Cardiac septum (tissue), 1 donor: ENCODE data around the gene PLCL1. TPM values are rescaled to one million over a fixed set of nuclear protein-coding genes. Genes with fewer than 3 reads are reported as not detected.

Experiments
- DNase-seq: peaks from one replicate; pipeline ENCODE4 v3.0.0-alpha.2; 2020; ENCODE audit warnings: low spot score
- intact Hi-C: fragments of 100-400 bp; cut with DNase I; formaldehyde crosslinking; loops from one replicate; pipeline ENCODE4 v1.14.0; 2022
- total RNA-seq: library from RNA; stranded (reverse); fragmentation: NEBNext Ultra II Directional; extraction: Animal tissue kit (Norgen Biotek cat#: 25700); gene quantifications from one replicate; pipeline ENCODE4 v1.2.1, GENCODE V29; 2021
- donor health status: DM: no; HTN: no; CAD: no.

Gene PLCL1
- total RNA-seq, 1 donor from 2014 or later, result 82.5 TPM

- intact Hi-C loops, result no loop called here
- DNase-seq, result no peak
Measured at GRCh38 chr2:197877038-197877437, 72.6 kb downstream of the PLCL1 start.

DNA sequence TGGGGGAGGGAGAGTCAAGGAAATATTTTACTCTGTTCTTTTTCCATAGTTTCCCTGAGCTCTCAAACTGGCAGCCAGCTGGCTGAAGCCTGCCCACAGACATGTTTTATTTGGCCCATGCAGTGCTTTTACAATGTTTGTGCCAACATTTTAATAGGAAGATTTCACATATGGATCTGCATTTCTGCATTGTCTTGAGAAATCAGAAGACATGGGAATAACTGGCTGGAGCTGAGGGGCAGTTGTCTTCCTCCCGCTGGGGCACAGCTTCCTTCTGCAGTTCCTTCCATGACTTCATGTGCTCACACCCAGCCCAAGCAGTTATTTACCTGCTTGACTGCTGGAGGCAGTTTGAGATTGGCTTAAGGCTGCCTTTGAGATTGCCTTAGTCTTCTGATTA is 74.4 kb downstream of the PLCL1 start:
- DNase-seq, result no peak
- intact Hi-C loops, result no loop called here

DNA sequence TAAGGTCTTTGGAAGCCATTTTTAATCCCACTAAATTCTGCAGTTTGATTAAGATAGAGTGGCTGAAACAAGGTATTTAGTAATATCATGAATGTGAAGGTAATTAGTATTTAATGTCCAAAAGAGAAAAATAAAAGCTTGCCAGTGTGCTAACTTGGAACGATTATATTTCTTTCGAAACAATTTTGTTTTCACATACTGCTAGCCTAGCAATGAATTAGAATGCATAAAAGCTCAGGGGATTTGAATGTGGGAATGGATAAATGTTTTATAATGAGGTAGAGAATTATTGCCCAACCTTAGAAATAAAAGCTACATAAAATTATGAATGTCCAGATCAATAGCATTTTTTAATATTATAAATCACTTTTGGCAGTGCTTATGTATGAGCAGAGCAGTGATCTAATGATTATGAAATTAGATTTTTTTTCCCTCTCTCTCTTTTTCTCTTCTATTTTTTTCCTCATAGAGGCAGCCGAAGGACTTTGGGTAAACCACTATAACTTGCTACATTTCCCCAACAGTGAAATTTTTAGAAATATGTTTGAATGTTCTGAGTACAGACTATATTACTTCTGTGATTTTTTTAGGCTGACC is 75.5 kb downstream of the PLCL1 start:
- intact Hi-C loops, result loop anchor here (5.0 kb wide), 2 partner anchors 72 to 73 kb away; no protein-coding TSS in a partner anchor
- DNase-seq, result no peak

GRCh38 chr2:197883354-197884032 is 79.1 kb downstream of the PLCL1 start:
- intact Hi-C loops, result loop anchor here (5.0 kb wide), 2 partner anchors 69 to 76 kb away; no protein-coding TSS in a partner anchor
- no peak for DNase-seq

DNA sequence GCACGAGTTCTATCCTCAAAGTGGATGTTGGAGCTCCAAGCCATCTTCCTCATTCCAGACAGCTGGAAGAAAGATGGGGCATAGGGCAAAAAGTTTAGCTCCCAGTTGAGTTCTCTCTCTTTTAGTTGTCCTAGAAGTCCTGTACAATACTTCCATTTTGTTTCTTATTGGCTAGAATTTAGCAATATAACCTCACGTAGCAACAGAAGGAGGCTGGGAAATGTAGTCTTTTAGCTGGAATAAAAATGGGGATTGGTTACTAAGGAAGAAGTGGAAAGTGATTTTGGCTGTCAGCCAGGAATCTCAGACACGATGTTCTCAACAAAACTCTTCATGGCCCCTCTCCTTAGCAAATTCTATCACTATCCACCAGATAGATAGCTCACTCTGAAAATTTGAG is 79.9 kb downstream of the PLCL1 start:
- intact Hi-C loops, result loop anchor here (5.0 kb wide), 2 partner anchors 68 to 77 kb away; no protein-coding TSS in a partner anchor
- no peak for DNase-seq

- intact Hi-C loops, result no loop called here
Measured at GRCh38 chr2:197885126-197885525, 80.7 kb downstream of the PLCL1 start.

GRCh38 chr2:197885587-197885986 is 81.2 kb downstream of the PLCL1 start:
- no peak for DNase-seq
- intact Hi-C loops, result no loop called here

More at GRCh38 chr2:197885126-197885525, 80.7 kb downstream of the PLCL1 start:
- DNase-seq, result no peak

GRCh38 chr2:197888321-197888720 is 83.9 kb downstream of the PLCL1 start:
- intact Hi-C loops, result no loop called here
- DNase-seq, result no peak

DNA sequence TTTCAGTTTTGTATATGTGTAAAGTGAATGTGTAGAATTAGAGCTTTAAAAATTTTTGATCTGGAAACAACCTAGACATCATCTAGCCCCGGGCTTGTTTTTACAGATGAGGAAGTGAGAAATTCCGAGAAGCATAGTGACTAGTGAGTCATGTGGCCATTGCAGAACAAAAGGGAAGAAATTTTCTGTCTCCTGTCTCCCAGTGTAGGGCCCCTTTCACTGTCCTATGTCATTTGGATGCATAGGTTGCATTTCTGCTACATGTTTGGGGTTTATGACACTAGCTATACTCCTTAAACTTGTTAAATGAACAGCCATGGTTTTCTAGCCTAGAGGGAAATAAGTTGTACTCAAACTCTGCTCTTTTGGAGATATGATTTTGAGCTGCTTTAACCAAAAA is 84.6 kb downstream of the PLCL1 start:
- intact Hi-C loops, result no loop called here

GRCh38 chr2:197890168-197890567 is 85.8 kb downstream of the PLCL1 start:
- intact Hi-C loops, result no loop called here

More for the DNA sequence above, 84.6 kb downstream of the PLCL1 start:
- no peak for DNase-seq

DNA sequence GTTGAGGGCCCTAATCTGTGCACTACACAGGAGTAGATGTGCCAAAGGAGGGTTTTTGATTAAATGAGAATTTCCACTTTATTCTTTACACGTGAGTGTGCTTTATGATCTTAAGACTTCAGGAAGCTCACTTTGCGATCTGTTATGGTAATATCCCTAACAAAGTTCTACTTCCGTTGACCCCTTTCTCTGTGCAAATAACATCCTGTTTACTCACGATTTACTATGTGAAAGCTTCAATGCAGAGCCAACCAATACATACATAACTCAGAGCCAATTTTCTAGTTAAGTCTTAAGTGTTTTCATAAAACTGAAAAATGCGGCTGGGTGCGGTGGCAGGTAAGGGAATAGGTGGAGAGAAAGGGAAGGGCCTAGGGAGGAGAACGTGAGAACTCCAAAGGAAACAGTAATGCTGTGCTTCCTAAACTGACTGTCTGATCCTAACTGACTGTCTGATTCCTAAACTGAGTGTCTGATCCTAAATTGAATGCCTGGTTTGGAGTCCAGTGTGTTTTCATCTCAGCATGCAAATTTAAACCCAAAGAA is 87.6 kb downstream of the PLCL1 start:
- intact Hi-C loops, result no loop called here
- DNase-seq, result no peak

More at GRCh38 chr2:197890168-197890567, 85.8 kb downstream of the PLCL1 start:
- no peak for DNase-seq

DNA sequence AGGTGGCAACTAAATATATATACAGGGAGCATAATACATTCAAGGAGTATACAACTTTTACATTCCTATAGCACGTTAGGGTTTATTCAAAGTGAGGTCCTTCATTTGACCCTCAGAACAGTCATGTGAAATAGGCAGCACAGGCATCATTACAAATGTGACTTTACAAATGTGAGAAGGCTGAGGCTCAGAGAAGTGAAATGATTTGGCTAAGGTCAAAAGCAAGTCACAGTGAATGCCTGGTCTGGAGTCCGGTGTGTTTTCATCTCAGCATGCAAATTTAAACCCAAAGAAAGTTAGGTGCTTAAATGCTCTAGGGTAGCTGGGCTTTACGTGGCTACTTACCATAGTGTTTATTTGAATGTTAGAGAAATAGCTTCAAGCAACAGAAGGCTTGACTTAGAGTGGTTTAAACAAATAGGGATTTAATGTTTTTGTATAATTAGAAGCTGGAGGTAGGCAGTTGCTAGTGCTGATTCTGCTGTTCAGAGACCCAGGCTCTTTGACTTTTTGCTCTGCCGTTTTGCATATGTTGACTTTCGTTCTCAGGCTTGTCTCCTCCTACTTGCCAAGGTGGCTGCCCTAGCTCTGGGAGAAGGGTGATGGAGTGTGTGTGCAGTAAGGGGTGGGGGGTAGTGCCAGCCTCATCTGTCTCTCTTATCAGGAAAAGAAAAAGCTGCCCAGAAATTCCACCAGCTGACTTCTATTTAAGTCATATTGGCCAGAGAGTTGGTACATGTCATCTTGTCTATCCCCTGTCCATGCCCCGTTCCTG is 89.2 kb downstream of the PLCL1 start:
- DNase-seq, result no peak
- intact Hi-C loops, result no loop called here

DNA sequence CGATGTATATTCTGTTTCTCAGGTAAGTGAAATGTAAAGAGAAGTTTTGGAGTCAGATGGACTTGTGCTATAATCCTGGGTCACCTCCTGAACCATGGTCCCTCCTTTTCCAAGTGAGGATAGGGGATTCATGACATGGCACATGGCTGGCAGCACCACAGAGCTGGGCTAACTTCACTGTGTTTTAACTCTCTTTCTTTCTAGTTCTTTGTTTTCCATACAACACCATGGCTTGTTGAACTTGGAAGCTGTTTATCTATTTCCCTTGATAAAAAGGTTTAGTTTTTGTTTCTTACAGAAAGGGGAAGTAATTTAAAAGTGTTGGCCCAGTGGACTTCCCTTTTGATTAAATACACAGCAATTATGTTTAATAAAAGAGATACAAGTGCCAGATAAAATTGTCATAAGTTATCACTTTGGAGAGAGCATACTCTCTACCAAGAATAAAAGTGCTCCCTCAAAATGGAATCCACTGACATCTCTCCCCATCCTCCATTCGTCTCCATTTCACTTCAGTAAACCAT is 90.4 kb downstream of the PLCL1 start:
- intact Hi-C loops, result no loop called here
- DNase-seq, result no peak

DNA sequence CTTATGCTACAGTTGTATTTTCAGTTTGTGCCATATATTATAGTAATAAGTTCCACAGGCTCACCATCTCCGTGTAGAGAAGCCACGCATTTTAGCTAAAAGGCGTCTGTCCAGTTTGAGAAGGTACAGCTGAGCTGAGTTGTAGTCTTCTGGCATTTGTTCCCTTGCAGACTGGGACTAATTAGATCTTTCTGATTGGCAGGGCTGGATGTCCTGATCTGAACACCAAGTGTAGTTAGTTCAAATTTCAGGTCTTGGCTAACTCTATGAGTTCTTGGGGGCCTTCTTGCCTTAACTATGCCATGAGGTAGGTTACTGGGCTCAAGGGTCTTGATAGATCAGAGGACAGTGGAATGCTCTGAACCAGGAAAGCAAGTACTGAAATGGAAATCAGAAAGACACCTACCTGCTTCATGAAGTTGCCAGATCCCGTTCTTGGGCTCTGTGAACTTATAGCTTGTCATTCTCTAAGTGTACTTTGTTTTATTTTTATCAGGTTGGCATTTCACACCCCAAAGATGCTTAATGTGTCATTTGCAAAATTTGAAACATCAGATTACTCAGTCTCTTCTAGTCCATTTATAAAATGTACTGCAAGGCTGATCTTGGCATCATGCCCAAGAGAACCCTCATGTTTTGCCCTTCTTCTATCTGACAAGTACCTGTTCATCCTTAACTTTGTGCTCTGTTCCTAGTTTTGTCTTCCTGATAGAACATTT is 93.7 kb downstream of the PLCL1 start:
- no peak for DNase-seq
- intact Hi-C loops, result no loop called here

- intact Hi-C loops, result no loop called here
Measured at GRCh38 chr2:197904446-197904845, 100.1 kb downstream of the PLCL1 start.

GRCh38 chr2:197908156-197908555 is 103.8 kb downstream of the PLCL1 start:
- DNase-seq, result no peak
- intact Hi-C loops, result no loop called here

More at GRCh38 chr2:197904446-197904845, 100.1 kb downstream of the PLCL1 start:
- DNase-seq, result no peak

DNA sequence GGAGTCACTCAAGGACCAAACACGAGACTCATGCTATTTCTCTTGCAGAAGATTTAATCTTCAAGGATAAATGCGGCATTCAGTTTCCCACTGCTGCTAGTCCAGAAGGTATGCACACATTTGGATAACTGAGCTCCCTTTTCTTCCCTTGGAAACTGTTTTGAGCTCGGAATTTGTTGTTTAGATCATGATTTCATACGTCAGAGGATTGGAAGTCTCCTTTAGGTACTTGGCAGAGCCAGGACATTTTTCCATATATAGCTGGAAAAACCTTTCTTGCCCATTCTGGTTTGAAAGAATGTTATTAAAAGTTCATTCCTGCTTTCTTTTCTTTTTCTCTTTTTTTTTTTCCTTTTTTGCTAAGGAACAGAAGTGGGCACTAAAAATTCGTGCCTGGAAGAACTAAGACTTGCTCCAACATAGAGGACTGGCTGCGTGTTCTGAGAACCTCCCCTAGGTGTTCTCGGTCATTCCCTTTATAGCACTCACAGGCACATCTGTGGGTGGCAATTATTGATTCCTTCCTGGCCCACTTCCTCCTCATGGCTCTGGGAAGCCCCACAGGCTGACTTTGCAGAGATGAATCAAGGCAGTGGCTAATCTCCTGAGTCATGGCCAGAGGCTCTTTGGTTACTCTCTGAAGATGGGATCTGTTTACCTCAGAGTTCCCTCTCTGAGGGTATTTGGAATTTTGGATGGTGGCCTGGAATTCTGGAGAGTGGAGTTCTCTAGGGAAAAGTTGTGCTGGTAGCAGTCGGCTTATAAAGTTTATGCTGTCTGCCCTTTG is 104.8 kb downstream of the PLCL1 start:
- intact Hi-C loops, result no loop called here
- DNase-seq, result no peak

- no peak for DNase-seq
- intact Hi-C loops, result no loop called here
Measured at GRCh38 chr2:197911667-197912066, 107.3 kb downstream of the PLCL1 start.

DNA sequence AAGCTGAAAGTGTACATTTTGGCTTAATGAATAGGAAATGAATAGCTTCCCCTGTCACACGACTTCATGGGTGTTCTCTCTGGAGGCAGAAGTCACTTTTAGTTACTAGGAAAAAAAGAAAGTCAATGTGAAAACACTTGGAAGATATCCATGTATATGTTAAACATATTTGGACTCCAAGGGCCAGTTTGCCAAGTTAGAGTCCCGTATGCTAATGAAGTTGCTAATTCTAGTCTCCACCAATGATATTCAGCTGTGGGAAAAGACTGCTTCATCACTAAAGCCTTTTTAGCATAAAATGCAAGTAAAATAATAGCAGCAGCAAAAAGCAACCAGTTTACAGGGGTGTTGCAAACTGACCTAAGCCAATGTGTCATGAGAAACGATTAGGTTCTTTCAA is 108.7 kb downstream of the PLCL1 start:
- no peak for DNase-seq
- intact Hi-C loops, result no loop called here
